ENCODE measurements around the gene TACC2. TPM values are rescaled to one million over a fixed set of nuclear protein-coding genes. Genes with fewer than 3 reads are reported as not detected.

TACC2 gene
- total RNA-seq, 2 experiments from 2014 or later = not detected

DNA sequence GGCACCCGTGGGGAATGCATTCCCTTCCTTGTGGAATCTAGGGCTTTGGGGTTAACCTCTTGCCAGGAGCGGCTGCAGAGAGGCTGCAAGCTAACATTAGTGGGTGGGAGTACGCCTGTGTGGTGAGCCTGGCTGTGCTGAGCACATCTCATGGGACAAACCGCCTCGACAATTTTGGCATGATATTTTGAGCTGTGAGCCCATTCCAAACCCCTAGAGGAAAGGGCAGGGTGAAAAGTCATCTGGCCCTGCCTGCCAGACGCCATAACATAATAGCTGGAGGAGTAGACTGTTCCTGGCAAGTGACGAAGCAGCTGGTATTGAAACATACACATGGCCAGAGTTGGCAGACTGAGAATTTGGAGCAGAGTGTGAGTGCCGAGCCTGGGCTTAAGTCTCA lies 110.0 kb downstream of the TACC2 start:
- intact Hi-C loops (cut with DNase I, micrococcal nuclease) = no loop called here
- H3K36me3 Mint-ChIP-seq (ENCODE audit: low read depth) = no peaks in the 10 kb centered on the region
- CTCF ChIA-PET = no interaction called here

DNA sequence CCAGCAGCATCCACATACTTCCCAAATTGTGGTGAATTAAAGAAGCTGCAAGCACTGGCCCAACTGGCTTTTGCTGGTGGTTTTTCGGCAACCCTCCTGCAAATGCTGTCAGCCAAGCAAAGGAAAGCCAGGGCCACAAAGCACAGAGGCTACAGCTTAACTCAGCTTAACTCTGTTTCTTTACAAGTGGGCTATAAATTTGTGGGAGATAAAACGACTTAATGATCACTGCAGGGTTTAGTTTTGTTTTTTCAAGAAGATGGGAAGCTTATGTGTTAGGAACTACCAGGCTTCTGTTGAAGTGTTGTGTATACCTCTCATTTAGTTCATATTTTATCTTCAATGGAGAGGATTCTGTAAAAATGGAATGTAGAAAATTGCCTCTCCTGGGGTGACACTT lies 110.6 kb downstream of the TACC2 start:
- Mint-ChIP-seq H3K9me3 (no peaks in the 10 kb centered on the region), H3K4me3 (no peak overlapping the region), H3K36me3 (ENCODE audit: low read depth) (no peaks in the 10 kb centered on the region), H3K4me1 (ENCODE audit: low read depth) (no peaks in the 10 kb centered on the region), H3K27me3 (peaks cover 7% of the 10 kb centered on the region), H3K27ac (no peak overlapping the region)
- ATAC-seq (ENCODE audit: poor library complexity) (no peak), DNase-seq (no peak)
- no peak overlapping the region for H3K4me3 ChIP-seq (ENCODE audit: low read length)
- intact Hi-C loops (cut with DNase I, micrococcal nuclease) = no loop called here
- POLR2A ChIA-PET = no interaction called here
- TF ChIP-seq, protein P1, sequence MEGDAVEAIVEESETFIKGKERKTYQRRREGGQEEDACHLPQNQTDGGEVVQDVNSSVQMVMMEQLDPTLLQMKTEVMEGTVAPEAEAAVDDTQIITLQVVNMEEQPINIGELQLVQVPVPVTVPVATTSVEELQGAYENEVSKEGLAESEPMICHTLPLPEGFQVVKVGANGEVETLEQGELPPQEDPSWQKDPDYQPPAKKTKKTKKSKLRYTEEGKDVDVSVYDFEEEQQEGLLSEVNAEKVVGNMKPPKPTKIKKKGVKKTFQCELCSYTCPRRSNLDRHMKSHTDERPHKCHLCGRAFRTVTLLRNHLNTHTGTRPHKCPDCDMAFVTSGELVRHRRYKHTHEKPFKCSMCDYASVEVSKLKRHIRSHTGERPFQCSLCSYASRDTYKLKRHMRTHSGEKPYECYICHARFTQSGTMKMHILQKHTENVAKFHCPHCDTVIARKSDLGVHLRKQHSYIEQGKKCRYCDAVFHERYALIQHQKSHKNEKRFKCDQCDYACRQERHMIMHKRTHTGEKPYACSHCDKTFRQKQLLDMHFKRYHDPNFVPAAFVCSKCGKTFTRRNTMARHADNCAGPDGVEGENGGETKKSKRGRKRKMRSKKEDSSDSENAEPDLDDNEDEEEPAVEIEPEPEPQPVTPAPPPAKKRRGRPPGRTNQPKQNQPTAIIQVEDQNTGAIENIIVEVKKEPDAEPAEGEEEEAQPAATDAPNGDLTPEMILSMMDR (IDR thresholded peaks at IDR 0.05) = no peak
- no peaks in the 10 kb centered on the region for H3K4me1 ChIP-seq (ENCODE audit: insufficient read depth, low read length)
- H3K27me3 ChIP-seq (ENCODE audit: control insufficient read depth in 1 of 2, insufficient read depth in 2 of 2, low read length in 2 of 2) = no peaks in the 10 kb centered on the region
- no peaks in the 10 kb centered on the region for H3K9me3 ChIP-seq (ENCODE audit: control insufficient read depth in 1 of 2, insufficient read depth in 1 of 2, low read length in 2 of 2)
- H3K36me3 ChIP-seq (ENCODE audit: insufficient read depth, low read length) = no peaks in the 10 kb centered on the region
- CTCF ChIA-PET = no interaction called here
- no peak overlapping the region for H3K27ac ChIP-seq (ENCODE audit: low read depth in 1 of 2, low read length in 2 of 2)

More for the DNA sequence above, 110.0 kb downstream of the TACC2 start:
- Mint-ChIP-seq H3K27ac (no peak overlapping the region), H3K4me3 (no peak overlapping the region), H3K27me3 (peaks cover 6% of the 10 kb centered on the region), H3K9me3 (no peaks in the 10 kb centered on the region), H3K4me1 (ENCODE audit: low read depth) (no peaks in the 10 kb centered on the region)
- no peak for ATAC-seq (ENCODE audit: poor library complexity)
- Histone ChIP-seq H3K4me3 (ENCODE audit: low read length) (no peak overlapping the region), H3K27me3 (ENCODE audit: control insufficient read depth in 1 of 2, insufficient read depth in 2 of 2, low read length in 2 of 2) (peaks cover 0 to 3% of the 10 kb centered on the region in 2 experiments), H3K4me1 (ENCODE audit: insufficient read depth, low read length) (no peaks in the 10 kb centered on the region), H3K27ac (ENCODE audit: low read depth in 1 of 2, low read length in 2 of 2) (no peak overlapping the region), H3K36me3 (ENCODE audit: insufficient read depth, low read length) (no peaks in the 10 kb centered on the region), H3K9me3 (ENCODE audit: control insufficient read depth in 1 of 2, insufficient read depth in 1 of 2, low read length in 2 of 2) (no peaks in the 10 kb centered on the region)
- POLR2A ChIA-PET = no interaction called here
- TF ChIP-seq, protein P1 (IDR thresholded peaks at IDR 0.05) = no peak
- no peak for DNase-seq

DNA sequence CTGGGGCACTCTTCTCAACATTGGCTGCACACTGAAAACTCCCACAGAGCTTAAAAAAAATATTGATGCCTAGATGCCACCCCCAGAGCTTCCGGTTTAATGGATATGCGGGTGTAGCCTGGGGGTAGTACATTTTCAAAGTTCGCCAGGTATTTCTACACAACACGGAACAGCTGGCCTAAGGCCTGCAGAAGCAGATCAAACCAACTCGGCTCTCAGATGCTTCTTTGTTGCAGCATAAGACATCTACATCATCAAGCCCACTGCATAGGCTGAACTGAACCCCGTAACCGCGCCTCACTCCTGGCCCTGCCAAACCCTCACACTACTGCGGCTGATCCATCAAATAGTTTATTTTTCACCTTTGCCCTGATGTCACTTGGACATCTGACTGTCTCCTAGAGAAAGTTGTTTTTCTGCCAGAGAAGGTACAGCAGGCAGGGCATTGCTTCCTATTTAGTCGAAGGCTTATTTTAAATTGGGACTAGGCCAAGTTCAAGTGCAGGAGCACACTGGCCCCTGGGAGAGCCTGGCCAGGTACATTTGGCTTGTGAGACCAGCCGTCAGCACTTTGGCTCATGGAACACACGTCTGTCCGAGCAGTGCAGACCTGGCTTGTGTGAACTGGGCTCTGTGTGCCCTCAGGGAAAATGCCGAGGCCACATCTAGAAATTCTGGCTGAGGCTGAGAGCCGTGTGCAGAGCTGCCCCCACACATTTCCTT lies 113.3 kb downstream of the TACC2 start:
- CTCF ChIA-PET = no interaction called here
- Mint-ChIP-seq H3K36me3 (ENCODE audit: low read depth) (no peaks in the 10 kb centered on the region), H3K27me3 (peaks cover 17% of the 10 kb centered on the region), H3K4me1 (ENCODE audit: low read depth) (no peaks in the 10 kb centered on the region), H3K4me3 (no peak overlapping the region), H3K27ac (no peak overlapping the region), H3K9me3 (no peaks in the 10 kb centered on the region)
- DNase-seq = no peak
- Histone ChIP-seq H3K27me3 (ENCODE audit: control insufficient read depth in 1 of 2, insufficient read depth in 2 of 2, low read length in 2 of 2) (no peaks in the 10 kb centered on the region), H3K9me3 (ENCODE audit: control insufficient read depth in 1 of 2, insufficient read depth in 1 of 2, low read length in 2 of 2) (no peaks in the 10 kb centered on the region), H3K4me3 (ENCODE audit: low read length) (no peak overlapping the region), H3K4me1 (ENCODE audit: insufficient read depth, low read length) (no peaks in the 10 kb centered on the region), H3K27ac (ENCODE audit: low read depth in 1 of 2, low read length in 2 of 2) (no peak overlapping the region), H3K36me3 (ENCODE audit: insufficient read depth, low read length) (no peaks in the 10 kb centered on the region)
- ATAC-seq (ENCODE audit: poor library complexity) = no peak
- POLR2A ChIA-PET = no interaction called here
- TF ChIP-seq, protein P1 (IDR thresholded peaks at IDR 0.05) = no peak
- intact Hi-C loops (cut with DNase I, micrococcal nuclease) = no loop called here
